22Rv1 (cell line): Measurements from ENCODE around the gene MAP3K3.

Source experiments
- CTCF ChIP-seq: fragments of 450-650 bp; IDR thresholded peaks from 2 replicates; pipeline ENCODE4 v1.5.1; 2017; ENCODE audit warnings: mild to moderate bottlenecking
- ZFX ChIP-seq: fragments of 450-650 bp; IDR thresholded peaks from 2 replicates; pipeline ENCODE4 v1.6.1; 2017; ENCODE audit warnings: antibody characterized with exemption, borderline replicate concordance

- TF ChIP-seq CTCF, result no peak
- TF ChIP-seq ZFX, result no peak
Observed at GRCh38 chr17:63703556-63704258, 81.5 kb downstream of the MAP3K3 start.
